Thoracic aorta (tissue), 2 donors: ENCODE measurements around the gene RBM33. TPM values are rescaled to one million over a fixed set of nuclear protein-coding genes. Genes with fewer than 3 reads are reported as not detected.

Experiments
- ATAC-seq: fragments of 150-250 bp; one replicate; pipeline ENCODE4 v1.8.0; 2017; ENCODE audit warnings: low read depth; ENCODE audit not compliant: insufficient number of reproducible peaks, low FRiP score
- DNase-seq: peaks from one replicate; pipeline ENCODE4 v3.0.0-alpha.2; 2020; ENCODE audit warnings: low spot score
- H3K27ac ChIP-seq, 2 donors: fragments of 200-600 bp; sonication (generic); 1 replicate in 1 of 2; 2 replicates in 1 of 2; pipeline ENCODE4 v1.5.1; 2016; ENCODE audit warnings: mild to moderate bottlenecking in 2 of 2, moderate library complexity in 2 of 2
- H3K27me3 ChIP-seq: fragments of 200-600 bp; sonication (generic); replicated peaks from 2 replicates; pipeline ENCODE4 v1.6.0; 2016; ENCODE audit warnings: mild to moderate bottlenecking; ENCODE audit not compliant: insufficient read depth
- H3K36me3 ChIP-seq: fragments of 200-600 bp; sonication (generic); one replicate; pipeline ENCODE4 v1.5.1; 2016
- H3K4me1 ChIP-seq, 2 donors: fragments of 200-600 bp; sonication (generic); 1 replicate in 1 of 2; 2 replicates in 1 of 2; pipeline versions ENCODE4 v1.5.1 to v1.6.0; 2016; ENCODE audit warnings: low read depth in 2 of 2, mild to moderate bottlenecking in 1 of 2; ENCODE audit not compliant: control insufficient read depth in 1 of 2
- H3K4me3 ChIP-seq: fragments of 200-600 bp; sonication (generic); 2 replicates; pipeline ENCODE4 v1.5.1; 2016; ENCODE audit warnings: mild to moderate bottlenecking
- H3K9me3 ChIP-seq: fragments of 200-600 bp; sonication (generic); 2 replicates; pipeline ENCODE4 v1.5.1; 2016
- total RNA-seq, 2 donors: library from RNA; depleted of rRNA; stranded (reverse); fragments of >200 nt; gene quantifications; one replicate each; pipeline versions ENCODE4 v1.1.0 to v1.2.3, GENCODE V29; 2016
- TF ChIP-seq, protein P1 (sequence below): fragments of 200-600 bp; sonication (generic); IDR thresholded peaks from one replicate; pipeline ENCODE4 v1.5.1; 2019; ENCODE audit warnings: antibody characterized with exemption

Gene RBM33
- total RNA-seq, 2 donors from 2014 or later = 64.6 to 80.3 TPM

- Histone ChIP-seq H3K27me3 (no peaks in the 10 kb centered on the region), H3K36me3 (no peaks in the 10 kb centered on the region), H3K9me3 (no peaks in the 10 kb centered on the region), H3K27ac (no peak overlapping the region), H3K4me1 (no peaks in the 10 kb centered on the region), H3K4me3 (no peak overlapping the region)
- no peak for DNase-seq
- TF ChIP-seq, protein P1, sequence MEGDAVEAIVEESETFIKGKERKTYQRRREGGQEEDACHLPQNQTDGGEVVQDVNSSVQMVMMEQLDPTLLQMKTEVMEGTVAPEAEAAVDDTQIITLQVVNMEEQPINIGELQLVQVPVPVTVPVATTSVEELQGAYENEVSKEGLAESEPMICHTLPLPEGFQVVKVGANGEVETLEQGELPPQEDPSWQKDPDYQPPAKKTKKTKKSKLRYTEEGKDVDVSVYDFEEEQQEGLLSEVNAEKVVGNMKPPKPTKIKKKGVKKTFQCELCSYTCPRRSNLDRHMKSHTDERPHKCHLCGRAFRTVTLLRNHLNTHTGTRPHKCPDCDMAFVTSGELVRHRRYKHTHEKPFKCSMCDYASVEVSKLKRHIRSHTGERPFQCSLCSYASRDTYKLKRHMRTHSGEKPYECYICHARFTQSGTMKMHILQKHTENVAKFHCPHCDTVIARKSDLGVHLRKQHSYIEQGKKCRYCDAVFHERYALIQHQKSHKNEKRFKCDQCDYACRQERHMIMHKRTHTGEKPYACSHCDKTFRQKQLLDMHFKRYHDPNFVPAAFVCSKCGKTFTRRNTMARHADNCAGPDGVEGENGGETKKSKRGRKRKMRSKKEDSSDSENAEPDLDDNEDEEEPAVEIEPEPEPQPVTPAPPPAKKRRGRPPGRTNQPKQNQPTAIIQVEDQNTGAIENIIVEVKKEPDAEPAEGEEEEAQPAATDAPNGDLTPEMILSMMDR = no peak
- ATAC-seq = no peak
Measured at GRCh38 chr7:155618708-155619633, 25.5 kb upstream of the RBM33 start.

DNA sequence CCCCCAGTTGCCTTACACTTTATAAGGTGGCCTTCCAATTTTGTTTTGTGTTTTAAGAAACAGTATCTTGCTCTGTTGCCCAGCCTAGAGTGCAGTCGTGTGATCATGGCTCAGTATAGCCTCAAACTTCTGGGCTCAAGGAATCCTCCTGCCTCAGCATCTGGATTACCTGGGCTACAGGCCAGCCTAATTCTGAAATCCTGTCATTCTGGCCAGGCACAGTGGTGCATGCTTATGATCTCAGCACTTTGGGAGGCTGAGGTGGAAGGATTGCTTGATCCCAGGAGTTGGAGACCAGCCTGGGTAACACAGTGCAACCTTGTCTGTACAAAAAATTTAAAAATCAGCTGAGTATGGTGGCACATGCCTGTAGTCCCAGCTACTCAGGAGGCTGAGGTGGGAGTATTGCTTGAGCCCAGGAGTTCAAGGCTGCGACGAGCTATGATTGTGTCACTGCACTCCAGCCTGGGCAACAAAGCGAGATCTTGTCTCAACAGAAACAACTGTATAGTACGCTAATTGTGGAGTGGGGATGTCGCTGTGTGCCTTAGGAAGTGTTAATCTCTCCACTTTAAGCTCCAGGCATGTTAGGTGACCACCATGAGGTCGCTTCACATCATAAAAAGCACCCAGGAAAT, 24.7 kb upstream of the RBM33 start:
- no peaks in the 10 kb centered on the region for H3K27me3 ChIP-seq
- TF ChIP-seq, protein P1 = no peak
- H3K9me3 ChIP-seq = no peaks in the 10 kb centered on the region

GRCh38 chr7:155620497-155620896, 24.0 kb upstream of the RBM33 start:
- H3K27ac ChIP-seq = no peak overlapping the region
- no peaks in the 10 kb centered on the region for H3K4me1 ChIP-seq
- H3K4me3 ChIP-seq = no peak overlapping the region
- no peak for DNase-seq
- no peak for ATAC-seq
- H3K9me3 ChIP-seq = no peaks in the 10 kb centered on the region
- TF ChIP-seq, protein P1 = no peak
- H3K27me3 ChIP-seq = no peaks in the 10 kb centered on the region
- no peaks in the 10 kb centered on the region for H3K36me3 ChIP-seq

More for the DNA sequence above, 24.7 kb upstream of the RBM33 start:
- Histone ChIP-seq H3K27ac (no peak overlapping the region), H3K36me3 (no peaks in the 10 kb centered on the region), H3K4me3 (no peak overlapping the region), H3K4me1 (no peaks in the 10 kb centered on the region)
- ATAC-seq (no peak), DNase-seq (no peak)

- H3K27ac ChIP-seq = no peak overlapping the region
- ATAC-seq (no peak), DNase-seq (no peak)
- no peaks in the 10 kb centered on the region for H3K36me3 ChIP-seq
- TF ChIP-seq, protein P1 = no peak
- no peaks in the 10 kb centered on the region for H3K27me3 ChIP-seq
- no peak overlapping the region for H3K4me3 ChIP-seq
- H3K9me3 ChIP-seq = no peaks in the 10 kb centered on the region
- H3K4me1 ChIP-seq = no peaks in the 10 kb centered on the region
Measured at GRCh38 chr7:155621418-155621980, 23.0 kb upstream of the RBM33 start.

- TF ChIP-seq, protein P1 = no peak
- ATAC-seq (no peak), DNase-seq (no peak)
- Histone ChIP-seq H3K36me3 (no peaks in the 10 kb centered on the region), H3K27me3 (no peaks in the 10 kb centered on the region), H3K4me3 (no peak overlapping the region), H3K4me1 (no peaks in the 10 kb centered on the region), H3K27ac (no peak overlapping the region), H3K9me3 (peaks cover 7% of the 10 kb centered on the region)
Measured at GRCh38 chr7:155624412-155624811, 20.0 kb upstream of the RBM33 start.
